K562 (cell line): ENCODE measurements around the gene PPARGC1A. TPM values are rescaled to one million over a fixed set of nuclear protein-coding genes. Genes with fewer than 3 reads are reported as not detected.

Experiments used
- ATAC-seq: fragments of 200-7000 bp; cut with Tn5 transposase; 3 replicates; pipeline ENCODE4 v1.9.1; 2020; ENCODE audit warnings: moderate library complexity
- BruUV-seq: library from RNA; stranded (reverse); fragments of 400-500 nt; replicated peaks from 2 replicates; lab custom pipeline; 2021; lab: Mats Ljungman, UMichigan
- CTCF ChIA-PET: fragments of 300-600 bp; formaldehyde crosslinking; extraction: SDS; loops from one replicate; lab custom pipeline; 2021; ENCODE audit warnings: low intra/inter-chr PET ratio; lab: Yijun Ruan, JAX
- POLR2A ChIA-PET: fragments of 300-600, 350-650 bp; sonication (Branson Sonifier 250); formaldehyde crosslinking; extraction: SDS; loops from one replicate; lab custom pipeline; 2021; ENCODE audit warnings: antibody characterized with exemption, inconsistent platforms; lab: Yijun Ruan, JAX
- DNase-seq, 4 experiments: peaks; one replicate each; pipeline versions ENCODE4 v3.0.0 to v3.0.0-alpha.2; 2011 to 2018; ENCODE audit warnings: low spot score in 3 of 4, mixed read lengths in 3 of 4; ENCODE audit errors: extremely low read depth in 1 of 4
- FAIRE-seq: peaks from 2 replicates; lab custom pipeline; 2011; peaks lifted over from hg19 to GRCh38; lab: Jason Lieb, UNC
- H2AFZ ChIP-seq: 2 replicates; pipeline ENCODE4 v1.6.0; 2011; ENCODE audit warnings: low read depth, low read length, control low read depth, inconsistent platforms
- H3K27ac ChIP-seq: fragments of 200-600 bp; 3 replicates; pipeline ENCODE4 v1.8.0; 2011; ENCODE audit warnings: low read depth, mild to moderate bottlenecking, control low read depth, inconsistent platforms, low read length, moderate library complexity, mixed read lengths; ENCODE audit errors: extremely low read depth
- H3K27me3 ChIP-seq, 2 experiments: fragments of 300-600 bp in 1 of 2; 2 replicates in 1 of 2; 3 replicates in 1 of 2; pipeline versions ENCODE4 v1.6.0 to v1.8.0; 2011; ENCODE audit warnings: inconsistent platforms in 2 of 2, low read length in 2 of 2, mild to moderate bottlenecking in 1 of 2, mixed read lengths in 1 of 2, moderate library complexity in 1 of 2; ENCODE audit not compliant: control insufficient read depth in 2 of 2, insufficient read depth in 2 of 2
- H3K36me3 ChIP-seq: fragments of 300-600 bp; 3 replicates; pipeline ENCODE4 v1.8.0; 2011; ENCODE audit warnings: mild to moderate bottlenecking, low read length, inconsistent platforms; ENCODE audit not compliant: control insufficient read depth, insufficient read depth
- H3K4me1 ChIP-seq, 2 experiments: fragments of 200-600 bp in 1 of 2; replicated peaks in 1 of 2; 2 replicates in 1 of 2; 3 replicates in 1 of 2; pipeline versions ENCODE4 v1.5.1 to v1.8.0; 2011; ENCODE audit warnings: inconsistent platforms in 2 of 2, low read length in 2 of 2, mild to moderate bottlenecking in 1 of 2, mixed read lengths in 1 of 2, moderate library complexity in 1 of 2; ENCODE audit not compliant: control insufficient read depth in 2 of 2, insufficient read depth in 2 of 2
- H3K4me2 ChIP-seq: 2 replicates; pipeline ENCODE4 v1.6.1; 2011; ENCODE audit warnings: low read length, control low read depth, inconsistent platforms, mixed read lengths; ENCODE audit not compliant: insufficient read depth
- H3K4me3 ChIP-seq: fragments of 200-600 bp; sonication (generic), shearing (Covaris generic); 2 replicates; pipeline ENCODE4 v1.5.1; 2016; ENCODE audit warnings: control low read depth, inconsistent platforms
- H3K79me2 ChIP-seq: fragments of 200-600 bp; 3 replicates; pipeline ENCODE4 v1.8.0; 2011; ENCODE audit warnings: low read length, inconsistent platforms; ENCODE audit not compliant: control insufficient read depth, insufficient read depth
- H3K9ac ChIP-seq, 2 experiments: 2 replicates each; pipeline versions ENCODE4 v1.6.0 to v1.6.1; 2011; ENCODE audit warnings: low read depth in 2 of 2, low read length in 2 of 2, control low read depth in 1 of 2, inconsistent platforms in 1 of 2, mild to moderate bottlenecking in 1 of 2, mixed read lengths in 1 of 2; ENCODE audit not compliant: insufficient read depth in 1 of 2
- H3K9me1 ChIP-seq: one replicate; pipeline ENCODE4 v1.6.0; 2011; ENCODE audit warnings: inconsistent platforms, mild to moderate bottlenecking, low read length, moderate library complexity; ENCODE audit not compliant: control insufficient read depth, insufficient read depth
- H3K9me3 ChIP-seq: replicated peaks from 2 replicates; pipeline ENCODE4 v1.5.1; 2011; ENCODE audit warnings: low read depth, low read length, inconsistent platforms; ENCODE audit not compliant: control insufficient read depth, insufficient read depth
- H4K20me1 ChIP-seq: replicated peaks from 2 replicates; pipeline ENCODE4 v1.6.1; 2011; ENCODE audit warnings: low read length, inconsistent platforms, mixed read lengths; ENCODE audit not compliant: control insufficient read depth, insufficient read depth
- CCAR2 ChIP-seq: fragments of 200-400 bp; formaldehyde crosslinking; IDR thresholded peaks from 2 replicates; pipeline ENCODE4 v1.6.1; 2017; ENCODE audit warnings: mild to moderate bottlenecking, low read depth, low read length
- ERF ChIP-seq: fragments of 450-650 bp; formaldehyde crosslinking; IDR thresholded peaks from 2 replicates; pipeline ENCODE4 v1.4.0; 2020; ENCODE audit warnings: mild to moderate bottlenecking, mixed read lengths
- NR2C2 ChIP-seq, 2 experiments: fragments of 200-800 bp in 1 of 2; sonication (Bioruptor generic) in 1 of 2; sonication (generic) in 1 of 2; formaldehyde crosslinking in 1 of 2; IDR thresholded peaks; 2 replicates each; pipeline versions ENCODE4 v1.6.1 to v1.8.0; 2016 to 2022; ENCODE audit warnings: mild to moderate bottlenecking in 1 of 2, missing compliant biosample characterization in 1 of 2, missing genetic modification characterization in 1 of 2, missing genetic modification reagents in 1 of 2
- SAP30 ChIP-seq: fragments of 200-600 bp; sonication (generic); IDR thresholded peaks from 2 replicates; pipeline ENCODE4 v1.6.1; 2012; ENCODE audit warnings: borderline replicate concordance, low read depth, mild to moderate bottlenecking, moderate library complexity, low read length, control low read depth, inconsistent platforms; ENCODE audit not compliant: insufficient read depth, poor library complexity, severe bottlenecking
- TAF7 ChIP-seq: fragments of 450-650 bp; IDR thresholded peaks from 2 replicates; pipeline ENCODE4 v1.6.1; 2016; ENCODE audit warnings: missing genetic modification characterization, missing compliant biosample characterization
- TFAM ChIP-seq: fragments of 250-450 bp; sonication (Bioruptor Pico); conservative IDR thresholded peaks from 2 replicates; pipeline ENCODE4 v1.5.0; 2021; ENCODE audit warnings: mild to moderate bottlenecking, moderate library complexity
- ZC3H4 ChIP-seq: sonication (generic); formaldehyde crosslinking; IDR thresholded peaks from 2 replicates; pipeline ENCODE4 v1.9.0; 2021; ENCODE audit warnings: missing genetic modification reagents, borderline replicate concordance
- ZKSCAN1 ChIP-seq: fragments of 150-350 bp; IDR thresholded peaks from 2 replicates; pipeline ENCODE4 v1.6.1; 2016; ENCODE audit warnings: low read depth, low read length
- ZNF347 ChIP-seq: fragments of 450-650 bp; formaldehyde crosslinking; IDR thresholded peaks from 2 replicates; pipeline ENCODE4 v1.4.0; 2020; ENCODE audit warnings: low read depth, mild to moderate bottlenecking, moderate library complexity
- ZNF695 ChIP-seq: fragments of 450-650 bp; formaldehyde crosslinking; IDR thresholded peaks from 2 replicates; pipeline ENCODE4 v1.4.0; 2020; ENCODE audit warnings: mild to moderate bottlenecking, moderate library complexity
- ZNF717 ChIP-seq: fragments of 250-450 bp; sonication (Bioruptor Pico); IDR thresholded peaks from 2 replicates; pipeline ENCODE4 v1.5.0; 2021
- WGBS: fragments of 100-300 bp; shearing (Covaris generic); methylation state at CpG from one replicate; pipeline ENCODE4 v1.1.6; 2016; ENCODE audit warnings: low coverage, mixed read lengths; ENCODE audit not compliant: insufficient coverage; ENCODE audit errors: missing lambda C conversion rate; 5-methylcytosine and 5-hydroxymethylcytosine counted together
- in situ Hi-C: fragments of 300-500 bp; cut with MboI; formaldehyde crosslinking; loops from 4 replicates; pipeline ENCODE4 v1.15.0; 2018; ENCODE audit warnings: inconsistent platforms, mixed read lengths
- intact Hi-C: fragments of 100-400 bp; cut with micrococcal nuclease; formaldehyde crosslinking; loops from 2 replicates; pipeline ENCODE4 v1.14.2; 2022
- polyA plus RNA-seq, 8 experiments: library from polyadenylated mRNA; depleted of rRNA in 4 of 8; stranded (reverse) in 5 of 8; unstranded in 3 of 8; fragments of >200 nt; fragmentation: Nextera tagmentation in 2 of 8; fragmentation: Illumina TruSeq in 1 of 8; extraction: Ambion mirVana in 2 of 8; extraction: Trizol in 1 of 8; gene quantifications; 2 replicates each; pipeline versions ENCODE4 v1.2.1 to v1.2.3, GENCODE V29; 2011 to 2014; ENCODE audit warnings: inconsistent platforms in 1 of 8, missing spikeins in 1 of 8
- total RNA-seq, 7 experiments: library from RNA; depleted of rRNA in 6 of 7; stranded (reverse); fragments of >200 nt in 6 of 7; fragmentation: Illumina TruSeq in 2 of 7; extraction: Trizol in 2 of 7; gene quantifications; 2 replicates each; pipeline versions ENCODE4 v1.2.1 to v1.2.3, GENCODE V29; 2011 to 2021; ENCODE audit warnings: low replicate concordance in 1 of 7
- TF ChIP-seq, protein P1 (sequence below): sonication (generic); formaldehyde crosslinking; IDR thresholded peaks from 2 replicates; pipeline ENCODE4 v1.8.0; 2023; ENCODE audit warnings: mild to moderate bottlenecking, missing genetic modification reagents
- TF ChIP-seq, protein P2 (sequence below): sonication (generic); formaldehyde crosslinking; IDR thresholded peaks from 2 replicates; pipeline ENCODE4 v1.8.1; 2022; ENCODE audit warnings: missing genetic modification reagents

Gene PPARGC1A
- total and polyA plus RNA-seq, 9 of the 15 experiments (the other 6 are each of a cell fraction or from before 2014, with no cell fraction given) = 0.02 TPM; not detected in 8

DNA sequence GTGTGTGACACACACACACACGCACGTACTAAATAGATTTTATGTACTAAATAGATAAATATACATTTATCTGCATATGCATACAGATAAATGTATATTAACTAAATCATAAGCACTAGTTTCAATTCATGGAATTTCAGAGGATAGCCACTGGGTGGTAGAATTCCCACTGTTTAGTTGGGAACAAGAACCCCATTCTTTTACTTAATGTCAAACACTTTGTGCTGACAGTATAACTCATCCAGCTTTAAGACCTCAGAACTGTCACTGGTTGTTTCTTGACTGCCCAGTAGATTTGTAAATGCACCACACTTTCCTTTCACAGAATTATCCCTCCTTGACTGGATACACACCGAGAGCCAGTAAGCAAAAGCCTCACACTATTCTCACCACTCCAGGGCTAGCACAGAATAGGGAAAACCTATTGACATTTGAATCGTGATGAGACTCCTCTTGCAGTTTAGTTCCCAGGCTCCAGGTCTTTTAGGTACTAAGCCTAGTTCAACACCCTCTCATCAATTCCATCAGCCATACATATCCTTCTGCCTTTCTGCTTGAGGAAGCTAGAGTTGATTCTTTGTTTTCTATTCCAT, 32.4 kb downstream of the PPARGC1A start (continued):
- TF ChIP-seq, protein P1, sequence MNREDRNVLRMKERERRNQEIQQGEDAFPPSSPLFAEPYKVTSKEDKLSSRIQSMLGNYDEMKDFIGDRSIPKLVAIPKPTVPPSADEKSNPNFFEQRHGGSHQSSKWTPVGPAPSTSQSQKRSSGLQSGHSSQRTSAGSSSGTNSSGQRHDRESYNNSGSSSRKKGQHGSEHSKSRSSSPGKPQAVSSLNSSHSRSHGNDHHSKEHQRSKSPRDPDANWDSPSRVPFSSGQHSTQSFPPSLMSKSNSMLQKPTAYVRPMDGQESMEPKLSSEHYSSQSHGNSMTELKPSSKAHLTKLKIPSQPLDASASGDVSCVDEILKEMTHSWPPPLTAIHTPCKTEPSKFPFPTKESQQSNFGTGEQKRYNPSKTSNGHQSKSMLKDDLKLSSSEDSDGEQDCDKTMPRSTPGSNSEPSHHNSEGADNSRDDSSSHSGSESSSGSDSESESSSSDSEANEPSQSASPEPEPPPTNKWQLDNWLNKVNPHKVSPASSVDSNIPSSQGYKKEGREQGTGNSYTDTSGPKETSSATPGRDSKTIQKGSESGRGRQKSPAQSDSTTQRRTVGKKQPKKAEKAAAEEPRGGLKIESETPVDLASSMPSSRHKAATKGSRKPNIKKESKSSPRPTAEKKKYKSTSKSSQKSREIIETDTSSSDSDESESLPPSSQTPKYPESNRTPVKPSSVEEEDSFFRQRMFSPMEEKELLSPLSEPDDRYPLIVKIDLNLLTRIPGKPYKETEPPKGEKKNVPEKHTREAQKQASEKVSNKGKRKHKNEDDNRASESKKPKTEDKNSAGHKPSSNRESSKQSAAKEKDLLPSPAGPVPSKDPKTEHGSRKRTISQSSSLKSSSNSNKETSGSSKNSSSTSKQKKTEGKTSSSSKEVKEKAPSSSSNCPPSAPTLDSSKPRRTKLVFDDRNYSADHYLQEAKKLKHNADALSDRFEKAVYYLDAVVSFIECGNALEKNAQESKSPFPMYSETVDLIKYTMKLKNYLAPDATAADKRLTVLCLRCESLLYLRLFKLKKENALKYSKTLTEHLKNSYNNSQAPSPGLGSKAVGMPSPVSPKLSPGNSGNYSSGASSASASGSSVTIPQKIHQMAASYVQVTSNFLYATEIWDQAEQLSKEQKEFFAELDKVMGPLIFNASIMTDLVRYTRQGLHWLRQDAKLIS = no peak
- TF ChIP-seq ZC3H4 (CRISPR knock-in tag) = no peak
- no peak for TF ChIP-seq TFAM (CRISPR knock-in tag)
- TF ChIP-seq ZNF695 = no peak
- TF ChIP-seq ERF (CRISPR knock-in tag) = no peak
- no peak for TF ChIP-seq CCAR2

DNA sequence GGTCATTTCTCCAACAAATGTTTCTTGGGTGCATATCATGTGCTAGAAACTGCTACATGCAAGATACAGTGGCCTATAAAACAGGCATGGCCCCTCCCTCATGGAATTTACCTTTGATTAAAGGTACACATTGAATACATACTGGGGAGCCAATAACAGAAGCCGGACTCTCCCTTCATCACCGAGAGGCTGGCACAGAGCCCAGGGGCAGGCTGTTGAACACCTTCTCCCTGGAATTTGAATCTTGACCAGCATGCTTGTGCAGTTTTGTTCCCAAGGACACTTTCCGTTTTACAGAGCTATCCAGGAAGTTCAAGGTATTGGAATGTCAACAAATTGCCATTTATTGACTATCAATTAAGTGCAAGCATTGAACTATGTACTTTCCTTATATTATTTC, 33.2 kb downstream of the PPARGC1A start:
- ATAC-seq = no peak
- no peaks in the 10 kb centered on the region for H3K9me1 ChIP-seq
- no peaks in the 10 kb centered on the region for H3K27me3 ChIP-seq
- ChIA-PET CTCF (no interaction called here), POLR2A (interaction anchor here (0.6 kb wide), 1 partner anchor 14 kb away, joined by 4 read pairs; no protein-coding TSS in a partner anchor)
- 0% methylated on average over 3 of the region's 3 CpGs for WGBS
- no TSS peak for BruUV-seq
- intact Hi-C loops = no loop called here
- no peaks in the 10 kb centered on the region for H3K4me1 ChIP-seq
- H3K79me2 ChIP-seq = no peaks in the 10 kb centered on the region
- no peaks in the 10 kb centered on the region for H3K36me3 ChIP-seq
- no peak overlapping the region for H3K4me2 ChIP-seq
- H3K27ac ChIP-seq = no peak overlapping the region
- no peak overlapping the region for H2AFZ ChIP-seq
- no peaks in the 10 kb centered on the region for H3K9me3 ChIP-seq
- TF ChIP-seq ZKSCAN1 (no peak), SAP30 (no peak), TAF7 (tag) (no peak), ZNF347 (CRISPR knock-in tag) (no peak), ZNF717 (CRISPR knock-in tag) (no peak), NR2C2 (CRISPR knock-in tag; IDR thresholded peaks at IDR 0.05) (no peak), NR2C2 (tag; IDR thresholded peaks at IDR 0.05) (no peak)
- TF ChIP-seq, protein P2, sequence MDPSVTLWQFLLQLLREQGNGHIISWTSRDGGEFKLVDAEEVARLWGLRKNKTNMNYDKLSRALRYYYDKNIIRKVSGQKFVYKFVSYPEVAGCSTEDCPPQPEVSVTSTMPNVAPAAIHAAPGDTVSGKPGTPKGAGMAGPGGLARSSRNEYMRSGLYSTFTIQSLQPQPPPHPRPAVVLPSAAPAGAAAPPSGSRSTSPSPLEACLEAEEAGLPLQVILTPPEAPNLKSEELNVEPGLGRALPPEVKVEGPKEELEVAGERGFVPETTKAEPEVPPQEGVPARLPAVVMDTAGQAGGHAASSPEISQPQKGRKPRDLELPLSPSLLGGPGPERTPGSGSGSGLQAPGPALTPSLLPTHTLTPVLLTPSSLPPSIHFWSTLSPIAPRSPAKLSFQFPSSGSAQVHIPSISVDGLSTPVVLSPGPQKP (CRISPR knock-in tag) = no peak
- no peaks in the 10 kb centered on the region for H4K20me1 ChIP-seq
- no peak for DNase-seq
- no peak for FAIRE-seq
- in situ Hi-C loops = no loop called here
- no peak overlapping the region for H3K4me3 ChIP-seq
- no peak overlapping the region for H3K9ac ChIP-seq
